T-helper 1 cell treated with Interleukin-12 subunit alpha and Interleukin-12 subunit beta and Interleukin-4 antibody, amounts not matched to agents 30 ng/mL and 1 ng/mL, for 36 hours (primary cell): ENCODE measurements around the gene GABPB1. TPM values are rescaled to one million over a fixed set of nuclear protein-coding genes. Genes with fewer than 3 reads are reported as not detected.

ENCODE experiments used
- intact Hi-C: fragments of 100-400 bp; cut with micrococcal nuclease; formaldehyde crosslinking; loops from one replicate; pipeline ENCODE4 v1.15.1; 2024
- total RNA-seq: library from RNA; stranded (reverse); gene quantifications from 2 replicates; pipeline ENCODE4 v1.2.3, GENCODE V29; 2022

Gene GABPB1
- total RNA-seq, 1 donor from 2014 or later, result 50.4 TPM

- intact Hi-C loops, result loop anchor here (2.0 to 10.0 kb wide), 4 partner anchors 16 to 1386 kb away; partner anchors contain the start of genes GALK2 and SHC4
Observed at GRCh38 chr15:50350621-50351020, 4.4 kb downstream of the GABPB1 start.

DNA sequence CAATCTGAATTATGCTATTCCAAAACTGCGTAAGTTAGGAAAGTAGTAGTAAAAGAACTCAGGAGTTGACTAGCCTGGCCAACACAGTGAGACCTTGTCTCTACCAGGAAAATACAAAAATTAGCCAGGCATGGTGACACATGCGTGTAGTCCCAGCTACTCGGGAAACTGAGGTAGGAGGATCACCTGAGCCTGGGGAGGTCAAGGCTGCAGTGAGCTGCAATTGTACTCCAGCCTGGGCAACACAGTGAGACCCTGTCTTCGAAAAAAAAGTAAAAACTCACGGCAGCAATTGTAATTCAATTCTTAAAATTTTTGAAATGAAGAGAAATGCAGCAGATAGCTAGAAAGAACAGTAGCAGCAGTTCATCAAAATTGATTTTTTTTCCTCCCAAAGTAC is 9.7 kb downstream of the GABPB1 start:
- intact Hi-C loops, result no loop called here

DNA sequence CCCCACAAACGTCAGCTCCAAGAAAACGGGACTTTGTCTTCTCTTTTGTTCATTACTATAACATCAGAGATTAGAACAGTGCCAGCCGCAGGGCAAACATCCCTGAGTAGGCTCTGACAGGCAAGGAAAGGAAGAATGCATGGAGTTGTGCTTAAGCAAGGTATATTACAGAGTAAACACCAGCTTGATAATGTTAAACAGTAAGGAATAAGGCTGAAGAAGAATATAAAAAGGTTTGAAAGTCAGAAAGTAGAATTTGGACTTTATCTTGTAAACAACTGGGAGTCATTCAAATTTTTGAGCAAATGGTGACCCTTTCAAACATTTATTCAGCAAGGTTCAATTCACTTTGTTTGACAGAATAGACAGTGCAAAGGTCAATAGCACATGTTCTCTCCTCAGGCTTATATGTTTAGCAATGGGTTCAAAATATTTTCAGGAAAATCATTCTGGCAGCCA is 11.0 kb downstream of the GABPB1 start:
- intact Hi-C loops, result no loop called here

DNA sequence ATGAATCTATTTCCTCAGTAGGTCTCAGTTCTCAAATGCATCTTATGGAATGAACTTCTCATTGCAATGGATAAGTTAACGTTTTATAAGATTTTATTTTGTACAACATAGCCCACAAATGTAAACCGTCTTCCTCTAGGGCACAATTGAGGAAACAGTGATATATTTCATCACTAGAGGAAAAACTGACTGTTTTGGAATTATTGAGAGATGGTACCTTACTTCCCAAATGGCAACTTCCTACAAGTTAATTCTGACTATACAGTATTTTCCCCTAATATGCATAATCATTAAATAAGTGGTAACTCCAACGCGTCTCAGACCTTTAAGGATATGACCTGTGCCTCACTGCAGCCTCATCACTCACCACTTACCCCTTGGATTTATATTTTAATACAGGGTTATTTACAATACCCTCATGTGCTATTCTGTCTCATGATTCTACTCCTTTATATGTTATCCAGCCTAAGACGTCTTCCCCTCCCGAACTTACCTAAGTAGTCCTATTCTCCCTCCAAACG is 13.3 kb downstream of the GABPB1 start:
- intact Hi-C loops, result no loop called here

GRCh38 chr15:50340416-50340815 is 14.6 kb downstream of the GABPB1 start:
- intact Hi-C loops, result no loop called here

GRCh38 chr15:50339717-50340116 is 15.3 kb downstream of the GABPB1 start:
- intact Hi-C loops, result no loop called here

GRCh38 chr15:50335251-50335650 is 19.7 kb downstream of the GABPB1 start:
- intact Hi-C loops, result loop anchor here (2.0 kb wide), 1 partner anchor 16 kb away; no protein-coding TSS in a partner anchor

GRCh38 chr15:50333229-50333628 is 21.8 kb downstream of the GABPB1 start:
- intact Hi-C loops, result no loop called here

DNA sequence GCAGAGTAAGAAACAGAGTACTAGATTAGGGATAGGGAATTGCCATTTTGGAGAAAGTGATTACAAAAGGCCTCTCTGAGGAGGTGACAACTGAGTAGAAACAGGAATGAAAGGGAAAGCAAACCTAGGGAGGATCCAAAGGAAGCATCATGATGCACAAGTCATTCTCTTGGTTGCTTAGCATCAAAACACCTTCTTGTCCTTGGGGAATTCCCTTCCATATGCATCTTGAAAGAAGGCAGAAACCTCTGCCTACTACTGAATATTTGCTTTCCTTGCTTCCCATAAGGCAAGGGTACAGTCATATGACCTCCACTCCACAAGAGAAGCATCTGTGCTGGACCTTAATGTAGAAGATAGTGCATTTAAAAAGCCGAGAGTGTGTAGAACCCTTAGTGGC is 24.1 kb downstream of the GABPB1 start:
- intact Hi-C loops, result no loop called here

DNA sequence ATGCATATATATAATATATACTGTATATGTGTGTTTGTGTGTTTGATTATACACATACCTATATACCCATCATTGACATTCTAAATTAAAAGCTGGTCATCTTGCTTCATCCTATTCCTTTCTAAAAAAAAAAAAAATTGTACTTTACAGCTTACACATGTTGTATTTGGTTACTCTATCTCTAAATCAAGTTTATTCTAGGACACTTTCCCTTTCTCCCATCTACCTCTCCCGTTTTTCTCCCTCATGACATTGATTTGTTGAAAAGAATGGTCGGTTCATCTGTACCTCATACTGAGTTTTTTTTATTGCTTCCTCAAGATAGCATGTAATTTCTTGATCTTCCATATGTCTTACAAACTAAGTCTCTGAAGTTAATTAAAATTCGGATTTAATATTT is 26.9 kb downstream of the GABPB1 start:
- intact Hi-C loops, result no loop called here

- intact Hi-C loops, result no loop called here
Observed at GRCh38 chr15:50321680-50322210, 33.3 kb downstream of the GABPB1 start.

GRCh38 chr15:50320504-50320903 is 34.5 kb downstream of the GABPB1 start:
- intact Hi-C loops, result no loop called here

DNA sequence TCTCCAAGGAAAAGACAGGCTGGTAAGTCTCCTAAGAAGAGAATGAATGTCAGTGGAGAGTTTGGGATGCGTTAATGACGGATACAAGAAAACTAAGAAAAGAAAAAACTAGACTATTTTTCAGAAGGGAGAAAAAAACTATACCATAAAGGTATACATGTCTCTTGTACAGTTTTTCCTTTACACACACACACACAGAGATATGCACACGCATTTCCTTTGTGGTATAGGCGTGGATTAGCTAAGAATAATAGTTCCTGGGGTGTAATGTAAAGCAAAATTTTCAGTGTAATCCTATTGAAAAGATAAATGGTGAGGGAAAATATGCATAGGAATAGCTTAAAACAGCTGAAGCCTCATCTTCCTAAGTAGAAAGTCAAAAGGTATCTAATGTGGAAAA is 36.3 kb downstream of the GABPB1 start:
- intact Hi-C loops, result loop anchor here (5.0 to 10.0 kb wide), 5 partner anchors 34 to 1456 kb away; partner anchors contain the start of genes ATP8B4, DTWD1, FAM227B and FGF7

DNA sequence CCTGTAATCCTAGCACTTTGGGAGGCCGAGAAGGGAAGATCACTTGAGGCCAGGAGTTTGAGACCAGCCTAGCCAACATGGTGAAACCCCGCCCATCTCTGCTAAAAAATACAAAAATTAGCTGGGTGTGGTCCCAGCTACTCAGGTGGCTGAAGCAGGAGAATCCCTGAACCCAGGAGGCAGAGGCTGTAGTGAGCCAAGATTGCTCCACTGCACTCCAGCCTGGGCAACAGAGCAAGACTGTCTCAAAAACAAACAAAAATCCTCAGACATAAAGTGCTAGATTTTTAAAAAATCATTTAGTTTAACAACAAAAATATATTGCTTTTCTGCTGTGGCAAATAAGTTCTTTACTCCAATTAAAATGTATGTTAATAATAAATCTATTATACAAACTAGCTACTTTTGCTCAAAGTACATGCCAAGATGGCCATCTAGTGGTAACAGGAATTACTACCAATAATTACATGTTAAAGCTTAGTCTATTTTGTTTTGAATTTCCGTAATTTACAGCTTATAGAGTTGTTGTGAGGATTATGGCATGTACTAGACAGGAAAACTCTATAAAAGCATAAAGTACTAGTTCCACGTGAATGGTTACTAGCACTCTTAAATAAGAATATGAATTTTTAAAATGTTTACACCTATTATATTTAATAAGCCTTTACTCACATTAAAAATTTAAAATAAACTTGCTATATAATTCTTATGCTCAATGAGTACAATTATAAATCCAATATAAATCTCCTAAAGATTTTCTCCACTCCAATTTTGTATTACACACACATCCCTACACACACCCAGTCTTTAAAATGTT is 39.0 kb downstream of the GABPB1 start:
- intact Hi-C loops, result loop anchor here (1.0 to 10.0 kb wide), 11 partner anchors 36 to 1454 kb away; partner anchors contain the start of genes ATP8B4, DTWD1, FAM227B and FGF7

DNA sequence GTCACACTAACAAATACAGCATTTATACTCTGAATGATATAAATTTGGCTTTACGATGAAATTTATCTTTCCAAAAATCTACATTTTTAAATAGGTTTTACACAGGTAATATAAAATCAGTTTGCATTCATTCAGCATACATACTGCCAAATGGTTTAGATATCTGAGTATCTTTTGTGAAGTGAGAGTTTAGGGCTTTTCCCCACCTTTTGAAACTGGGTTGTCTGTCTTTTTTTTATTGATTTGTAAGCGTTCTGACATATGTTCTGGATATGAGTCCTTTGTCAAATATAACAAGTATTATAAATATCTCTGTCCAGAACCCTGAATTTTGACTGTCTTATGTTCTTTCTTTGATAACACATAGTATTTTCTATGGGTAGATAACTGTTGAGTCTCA is 42.4 kb downstream of the GABPB1 start:
- intact Hi-C loops, result loop anchor here (10.0 kb wide), 1 partner anchor 688 kb away; the partner anchor contains the start of genes DTWD1 and FAM227B

- intact Hi-C loops, result no loop called here
Observed at GRCh38 chr15:50307799-50308198, 47.2 kb downstream of the GABPB1 start.

- intact Hi-C loops, result no loop called here
Observed at GRCh38 chr15:50304836-50305235, 50.2 kb downstream of the GABPB1 start.

- intact Hi-C loops, result no loop called here
Observed at GRCh38 chr15:50302581-50302980, 52.4 kb downstream of the GABPB1 start.

DNA sequence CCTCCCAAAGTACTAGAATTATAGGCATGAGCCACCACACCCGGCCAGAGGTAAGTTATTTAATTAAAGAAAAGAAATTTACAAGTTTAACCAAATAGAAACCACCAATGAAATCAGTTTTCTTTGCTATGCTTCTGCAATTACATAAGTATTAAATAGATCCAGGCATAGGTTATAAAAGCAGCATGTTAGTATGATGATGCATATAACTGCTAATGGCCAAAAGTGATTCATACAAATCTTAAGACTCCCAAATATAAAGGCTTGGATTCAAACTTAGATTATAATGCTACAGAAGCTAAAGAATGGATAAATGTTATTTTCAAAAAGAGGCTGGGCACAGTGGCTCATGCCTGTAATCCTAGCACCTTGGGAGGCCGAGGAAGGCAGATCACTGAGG is 56.7 kb downstream of the GABPB1 start:
- intact Hi-C loops, result no loop called here

GRCh38 chr15:50295966-50296365 is 59.0 kb downstream of the GABPB1 start:
- intact Hi-C loops, result no loop called here

- intact Hi-C loops, result no loop called here
Observed at GRCh38 chr15:50289749-50290148, 65.2 kb downstream of the GABPB1 start.
